SK-N-SH (cell line): ENCODE measurements around the gene NR1I2. TPM values are rescaled to one million over a fixed set of nuclear protein-coding genes. Genes with fewer than 3 reads are reported as not detected.

Experiments used
- CTCF ChIA-PET: fragments of 300-600, 350-600 bp; formaldehyde crosslinking; extraction: SDS; loops from one replicate; lab custom pipeline; 2021; lab: Yijun Ruan, JAX
- POLR2A ChIA-PET: fragments of 350-600 bp; sonication (Branson Sonifier 250); formaldehyde crosslinking; extraction: SDS; loops from one replicate; lab custom pipeline; 2020; ENCODE audit warnings: antibody characterized with exemption, inconsistent platforms; lab: Yijun Ruan, JAX
- DNase-seq: peaks from one replicate; pipeline ENCODE4 v3.0.0; 2012
- H2AFZ ChIP-seq: fragments of 200-600 bp; sonication (generic); 2 replicates; pipeline ENCODE4 v1.8.1; 2016; ENCODE audit warnings: antibody characterized with exemption, mild to moderate bottlenecking, low read depth
- H3F3A ChIP-seq: fragments of 200-600 bp; sonication (generic); replicated peaks from 2 replicates; pipeline ENCODE3; 2016; ENCODE audit warnings: antibody characterized with exemption, mild to moderate bottlenecking; ENCODE audit not compliant: insufficient read depth
- H3K27ac ChIP-seq, 2 experiments: fragments of 200-500 bp in 1 of 2; fragments of 200-600 bp in 1 of 2; sonication (Bioruptor generic) in 1 of 2; sonication (generic), shearing (Covaris generic) in 1 of 2; 2 replicates each; pipeline versions ENCODE4 v1.5.1 to v1.6.1; 2014 to 2016; ENCODE audit warnings: low read depth in 2 of 2, inconsistent platforms in 1 of 2, low read length in 1 of 2, mild to moderate bottlenecking in 1 of 2, mixed read lengths in 1 of 2
- H3K27me3 ChIP-seq: fragments of 200-600 bp; sonication (generic), shearing (Covaris generic); 2 replicates; pipeline ENCODE4 v1.6.1; 2016; ENCODE audit warnings: mixed run types; ENCODE audit not compliant: insufficient read depth
- H3K36me3 ChIP-seq, 2 experiments: fragments of 200-500 bp in 1 of 2; fragments of 200-600 bp in 1 of 2; sonication (Bioruptor generic) in 1 of 2; sonication (generic) in 1 of 2; replicated peaks in 1 of 2; 2 replicates each; pipeline versions ENCODE3 to v1.5.1; 2014 to 2016; ENCODE audit warnings: low read length in 1 of 2, mild to moderate bottlenecking in 1 of 2; ENCODE audit not compliant: insufficient read depth in 2 of 2, control insufficient read depth in 1 of 2
- H3K4me1 ChIP-seq, 2 experiments: fragments of 200-500 bp in 1 of 2; fragments of 200-600 bp in 1 of 2; sonication (Bioruptor generic) in 1 of 2; sonication (generic), shearing (Covaris generic) in 1 of 2; 2 replicates each; pipeline versions ENCODE4 v1.5.1 to v1.6.1; 2014 to 2016; ENCODE audit warnings: low read depth in 1 of 2, low read length in 1 of 2, mixed run types in 1 of 2; ENCODE audit not compliant: insufficient read depth in 2 of 2, control insufficient read depth in 1 of 2
- H3K4me2 ChIP-seq: fragments of 200-600 bp; sonication (generic), shearing (Covaris generic); 2 replicates; pipeline ENCODE4 v1.6.1; 2017; ENCODE audit warnings: mixed run types
- H3K4me3 ChIP-seq, 2 experiments: fragments of 200-500 bp in 1 of 2; fragments of 200-600 bp in 1 of 2; sonication (Bioruptor generic) in 1 of 2; sonication (generic), shearing (Covaris generic) in 1 of 2; 2 replicates each; pipeline versions ENCODE4 v1.5.1 to v1.8.1; 2014 to 2016; ENCODE audit warnings: low read depth in 2 of 2, inconsistent platforms in 1 of 2, low read length in 1 of 2, mild to moderate bottlenecking in 1 of 2, mixed read lengths in 1 of 2, moderate library complexity in 1 of 2
- H3K79me2 ChIP-seq: fragments of 200-600 bp; sonication (generic); 2 replicates; pipeline ENCODE4 v1.8.1; 2017; ENCODE audit warnings: mild to moderate bottlenecking; ENCODE audit not compliant: insufficient read depth
- H3K9ac ChIP-seq: fragments of 200-600 bp; sonication (generic); 2 replicates; pipeline ENCODE4 v1.6.1; 2017; ENCODE audit warnings: mixed run types
- H3K9me2 ChIP-seq: fragments of 200-600 bp; sonication (generic); 2 replicates; pipeline ENCODE4 v1.6.1; 2017; ENCODE audit warnings: mixed run types
- H3K9me3 ChIP-seq: fragments of 200-600 bp; sonication (generic); 2 replicates; pipeline ENCODE4 v1.6.1; 2017; ENCODE audit warnings: mixed run types, mild to moderate bottlenecking, moderate library complexity
- H4K20me1 ChIP-seq: fragments of 200-600 bp; sonication (generic); 2 replicates; pipeline ENCODE4 v1.6.1; 2017; ENCODE audit warnings: mild to moderate bottlenecking, mixed run types; ENCODE audit not compliant: insufficient read depth
- EZH2phosphoT487 ChIP-seq: fragments of 200-600 bp; sonication (generic); IDR thresholded peaks from 2 replicates; pipeline ENCODE4 v1.6.1; 2017; ENCODE audit warnings: low read depth, mixed run types, mild to moderate bottlenecking, antibody characterized with exemption, moderate library complexity, borderline replicate concordance
- FOXJ3 ChIP-seq: sonication (generic); formaldehyde crosslinking; IDR thresholded peaks from 2 replicates; pipeline ENCODE4 v1.5.1; 2020; ENCODE audit warnings: mild to moderate bottlenecking, missing genetic modification reagents
- PBX3 ChIP-seq: IDR thresholded peaks from 2 replicates; pipeline ENCODE4; 2012
- TCF12 ChIP-seq: IDR thresholded peaks from 2 replicates; pipeline ENCODE4 v1.4.0; 2012
- USF1 ChIP-seq: IDR thresholded peaks from 2 replicates; pipeline ENCODE4 v1.4.0; 2012; ENCODE audit warnings: low read depth, borderline replicate concordance
- USF2 ChIP-seq: fragments of 150-350 bp; IDR thresholded peaks from 2 replicates; pipeline ENCODE4 v1.6.1; 2017; ENCODE audit warnings: antibody characterized with exemption, low read length, low read depth, borderline replicate concordance
- WGBS: methylation state at CpG from one replicate; pipeline ENCODE4 v1.1.6; 2017; ENCODE audit warnings: low lambda C conversion rate; 5-methylcytosine and 5-hydroxymethylcytosine counted together
- polyA plus RNA-seq, 3 experiments: library from polyadenylated mRNA; depleted of rRNA; stranded (reverse); fragments of >200 nt; gene quantifications; 2 replicates each; pipeline ENCODE4 v1.2.3, GENCODE V29; 2012

NR1I2 gene
- polyA plus RNA-seq, 1 of the 3 experiments (the other 2 are of a cell fraction) = 0.03 TPM

- TF ChIP-seq USF2 = no peak
- no peak for TF ChIP-seq FOXJ3 (CRISPR knock-in tag)
Measured at GRCh38 chr3:119834754-119835370, 53.0 kb downstream of the NR1I2 start (continued).

GRCh38 chr3:119835556-119835955 is 53.7 kb downstream of the NR1I2 start:
- no peak overlapping the region for H2AFZ ChIP-seq
- peaks cover 17 to 34% of the 10 kb centered on the region in 2 experiments for H3K36me3 ChIP-seq
- H4K20me1 ChIP-seq = no peaks in the 10 kb centered on the region; the same call in 1 of the 2 replicates
- no peak overlapping the region for H3K9ac ChIP-seq
- no peaks in the 10 kb centered on the region for H3K9me3 ChIP-seq
- H3K4me1 ChIP-seq = peaks cover 5 to 7% of the 10 kb centered on the region in 2 experiments; a peak in 3 of 4 replicates
- no peaks in the 10 kb centered on the region for H3K27me3 ChIP-seq
- H3K79me2 ChIP-seq = peaks cover 5% of the 10 kb centered on the region; the same call in 1 of the 2 replicates
- no peak overlapping the region for H3K4me3 ChIP-seq
- no peaks in the 10 kb centered on the region for H3F3A ChIP-seq
- ChIA-PET POLR2A (no interaction called here), CTCF (no interaction called here)
- no peak for TF ChIP-seq PBX3
- no peak overlapping the region for H3K27ac ChIP-seq
- H3K4me2 ChIP-seq = no peak overlapping the region
- no peak for DNase-seq
- no peaks in the 10 kb centered on the region for H3K9me2 ChIP-seq

GRCh38 chr3:119841808-119842471 is 60.0 kb downstream of the NR1I2 start:
- H3K27me3 ChIP-seq = no peaks in the 10 kb centered on the region
- peaks cover 13 to 53% of the 10 kb centered on the region in 2 experiments for H3K36me3 ChIP-seq
- no peaks in the 10 kb centered on the region for H3K9me2 ChIP-seq
- no peaks in the 10 kb centered on the region for H3K9me3 ChIP-seq
- CTCF ChIA-PET = interaction anchor here (0.7 to 1.2 kb wide), 2 partner anchors 18 to 562 kb away, joined by 3 read pairs; no protein-coding TSS in a partner anchor
- DNase-seq = no peak
- 90% methylated on average over 2 of the region's 2 CpGs for WGBS
- no peak overlapping the region for H3K4me3 ChIP-seq
- no peak overlapping the region for H3K27ac ChIP-seq
- H3F3A ChIP-seq = no peaks in the 10 kb centered on the region
- no peaks in the 10 kb centered on the region for H4K20me1 ChIP-seq
- H3K4me1 ChIP-seq = peaks cover 0 to 3% of the 10 kb centered on the region in 2 experiments; a peak in 2 of 4 replicates
- H3K79me2 ChIP-seq = peaks cover 36% of the 10 kb centered on the region
- H2AFZ ChIP-seq = no peak overlapping the region; the same call in 1 of the 2 replicates
- H3K4me2 ChIP-seq = no peak overlapping the region
- TF ChIP-seq EZH2phosphoT487 (no peak), TCF12 (no peak), USF1 (no peak)
- POLR2A ChIA-PET = no interaction called here
- H3K9ac ChIP-seq = no peak overlapping the region
